Right atrium auricular region (tissue), 2 donors: ENCODE measurements around the gene AMN1. TPM values are rescaled to one million over a fixed set of nuclear protein-coding genes. Genes with fewer than 3 reads are reported as not detected.
"Not testable (repeated sequence)": the region's sequence is repeated elsewhere in the genome, so short reads cannot be mapped to it uniquely, and the experiment has no call there.

Source experiments
- DNase-seq: peaks from one replicate; pipeline ENCODE4 v3.0.0-alpha.2; 2019; ENCODE audit warnings: low spot score
- H3K27ac ChIP-seq, 2 donors: fragments of 200-600 bp; sonication (generic); 1 replicate in 1 of 2; 2 replicates in 1 of 2; pipeline ENCODE4 v1.5.1; 2016 to 2019
- H3K27me3 ChIP-seq, 2 donors: fragments of 200-600 bp; sonication (generic); one replicate each; pipeline versions ENCODE4 v1.5.1 to v1.6.0; 2017 to 2019
- H3K36me3 ChIP-seq: fragments of 200-600 bp; sonication (generic); one replicate; pipeline ENCODE4 v1.5.1; 2016
- H3K4me1 ChIP-seq, 2 donors: fragments of 200-600 bp; sonication (generic); one replicate each; pipeline versions ENCODE4 v1.5.1 to v1.6.0; 2017 to 2019
- H3K4me3 ChIP-seq, 2 donors: fragments of 200-600 bp; sonication (generic); 1 replicate in 1 of 2; 2 replicates in 1 of 2; pipeline ENCODE4 v1.5.1; 2017 to 2019; ENCODE audit warnings: mild to moderate bottlenecking in 1 of 2, moderate library complexity in 1 of 2
- H3K9me3 ChIP-seq, 2 donors: fragments of 200-600 bp; sonication (generic); one replicate each; pipeline ENCODE4 v1.5.1; 2019
- total RNA-seq, 2 donors: library from RNA; depleted of rRNA; stranded (reverse); fragments of >200 nt; gene quantifications; one replicate each; pipeline ENCODE4 v1.1.0, GENCODE V29; 2016
- TF ChIP-seq, protein P1 (sequence below), 2 donors: fragments of 200-600 bp; sonication (generic); IDR thresholded peaks; one replicate each; pipeline ENCODE4 v1.5.1; 2019; ENCODE audit warnings: antibody characterized with exemption in 2 of 2

Gene AMN1
- total RNA-seq, 2 donors from 2014 or later = 10.4 to 17.8 TPM

DNA sequence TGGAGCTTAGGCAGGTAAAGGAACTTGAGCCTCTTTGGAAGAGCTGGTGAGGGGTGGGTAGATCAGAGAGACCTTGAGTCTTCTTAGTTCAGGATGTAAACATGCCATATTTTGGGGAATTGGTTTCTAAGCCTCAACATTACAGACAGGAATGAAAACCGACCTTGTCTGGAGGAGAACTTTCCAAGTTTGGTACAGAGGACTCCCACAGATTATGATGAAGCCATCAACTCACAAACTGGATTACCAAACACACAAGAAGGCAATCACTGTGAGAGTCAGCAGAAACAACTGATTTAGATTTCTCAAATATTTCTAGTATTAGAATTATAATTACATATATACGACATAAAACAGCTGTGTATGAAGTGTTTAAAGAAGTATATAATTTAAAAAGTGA, 22.3 kb upstream of the AMN1 start:
- Histone ChIP-seq H3K9me3 (peaks cover 0 to 9% of the 10 kb centered on the region in 2 donors), H3K27ac (no peak overlapping the region), H3K4me3 (no peak overlapping the region), H3K27me3 (no peaks in the 10 kb centered on the region), H3K4me1 (peaks cover 0 to 7% of the 10 kb centered on the region in 2 donors), H3K36me3 (no peaks in the 10 kb centered on the region)
- TF ChIP-seq, protein P1, sequence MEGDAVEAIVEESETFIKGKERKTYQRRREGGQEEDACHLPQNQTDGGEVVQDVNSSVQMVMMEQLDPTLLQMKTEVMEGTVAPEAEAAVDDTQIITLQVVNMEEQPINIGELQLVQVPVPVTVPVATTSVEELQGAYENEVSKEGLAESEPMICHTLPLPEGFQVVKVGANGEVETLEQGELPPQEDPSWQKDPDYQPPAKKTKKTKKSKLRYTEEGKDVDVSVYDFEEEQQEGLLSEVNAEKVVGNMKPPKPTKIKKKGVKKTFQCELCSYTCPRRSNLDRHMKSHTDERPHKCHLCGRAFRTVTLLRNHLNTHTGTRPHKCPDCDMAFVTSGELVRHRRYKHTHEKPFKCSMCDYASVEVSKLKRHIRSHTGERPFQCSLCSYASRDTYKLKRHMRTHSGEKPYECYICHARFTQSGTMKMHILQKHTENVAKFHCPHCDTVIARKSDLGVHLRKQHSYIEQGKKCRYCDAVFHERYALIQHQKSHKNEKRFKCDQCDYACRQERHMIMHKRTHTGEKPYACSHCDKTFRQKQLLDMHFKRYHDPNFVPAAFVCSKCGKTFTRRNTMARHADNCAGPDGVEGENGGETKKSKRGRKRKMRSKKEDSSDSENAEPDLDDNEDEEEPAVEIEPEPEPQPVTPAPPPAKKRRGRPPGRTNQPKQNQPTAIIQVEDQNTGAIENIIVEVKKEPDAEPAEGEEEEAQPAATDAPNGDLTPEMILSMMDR (IDR thresholded peaks at IDR 0.05) = no peak
- no peak for DNase-seq

DNA sequence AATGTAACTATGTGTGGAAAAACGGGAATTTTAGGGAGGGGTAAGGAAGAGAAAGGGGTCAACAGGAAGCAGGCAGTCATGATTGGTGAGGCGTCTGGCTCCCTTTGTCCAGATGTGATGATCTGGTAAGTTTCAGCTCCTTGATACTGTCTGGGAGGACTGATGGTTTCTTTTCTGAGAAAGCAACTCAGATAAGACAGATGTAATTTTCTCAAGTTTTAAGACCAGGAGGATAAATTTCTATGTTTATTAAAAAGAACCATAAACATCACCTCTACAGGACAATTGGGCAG, 21.9 kb upstream of the AMN1 start:
- no peak overlapping the region for H3K4me3 ChIP-seq
- H3K36me3 ChIP-seq = no peaks in the 10 kb centered on the region
- TF ChIP-seq, protein P1 (IDR thresholded peaks at IDR 0.05) = no peak
- peaks cover 0 to 9% of the 10 kb centered on the region in 2 donors for H3K9me3 ChIP-seq
- H3K27me3 ChIP-seq = no peaks in the 10 kb centered on the region
- no peak for DNase-seq
- H3K4me1 ChIP-seq = peaks cover 0 to 7% of the 10 kb centered on the region in 2 donors
- H3K27ac ChIP-seq = no peak overlapping the region

DNA sequence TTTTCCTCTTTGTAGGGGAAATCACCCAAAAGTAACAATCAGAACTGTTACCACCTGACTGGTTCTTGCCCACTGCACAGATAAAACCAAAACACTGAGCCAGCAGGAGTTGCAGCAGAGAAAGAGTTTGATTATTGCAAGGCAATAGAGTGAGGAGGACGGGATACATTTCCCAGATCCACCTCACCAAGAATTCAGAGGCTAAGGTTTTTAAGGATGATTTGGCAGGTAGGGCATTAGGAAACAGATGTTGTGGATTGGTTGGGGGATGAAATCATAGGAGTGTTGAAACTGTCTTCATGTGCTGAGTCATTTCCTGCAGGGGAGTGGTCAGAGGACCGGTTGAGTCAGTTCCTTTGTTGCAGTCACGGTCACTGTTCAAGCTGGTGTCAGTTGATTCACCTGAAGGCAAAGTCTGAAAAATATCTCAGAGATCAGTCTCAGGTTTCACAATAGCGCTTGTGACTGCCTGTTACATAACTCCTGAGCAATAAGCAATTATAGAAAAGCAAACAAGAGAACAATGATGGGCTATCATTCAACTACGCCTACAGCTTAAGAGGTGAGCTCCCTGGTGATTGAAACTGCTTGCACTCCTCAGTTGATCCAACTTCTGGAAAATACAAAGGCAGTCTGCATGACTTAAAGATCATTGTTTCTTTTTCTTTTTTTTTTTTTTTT, 20.3 kb upstream of the AMN1 start:
- H3K4me3 ChIP-seq = no peak overlapping the region
- no peaks in the 10 kb centered on the region for H3K36me3 ChIP-seq
- peaks cover 0 to 7% of the 10 kb centered on the region in 2 donors for H3K4me1 ChIP-seq
- TF ChIP-seq, protein P1 (IDR thresholded peaks at IDR 0.05) = no peak
- H3K27me3 ChIP-seq = no peaks in the 10 kb centered on the region
- peaks cover 0 to 9% of the 10 kb centered on the region in 2 donors for H3K9me3 ChIP-seq
- peak; percentile 67 for DNase-seq
- peak overlapping the region in 1 of 2 donors; percentile 48 for H3K27ac ChIP-seq

DNA sequence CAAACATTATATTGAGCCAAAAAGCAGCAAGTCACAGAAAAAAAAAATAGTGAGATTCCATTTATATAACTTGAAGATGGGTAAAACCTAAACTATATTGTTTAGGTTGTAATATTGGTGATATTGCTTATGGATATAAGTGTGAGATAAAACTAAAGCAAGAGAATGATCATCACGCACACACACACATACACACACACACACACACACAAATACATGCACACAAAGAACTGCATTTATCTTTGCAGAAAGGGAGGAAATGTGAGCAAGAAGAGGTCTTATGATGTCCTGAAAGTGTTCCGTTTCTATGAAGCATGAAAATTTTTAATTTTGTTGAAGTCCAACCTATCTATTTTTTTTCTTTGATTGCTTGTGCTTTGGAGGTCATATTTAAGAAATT, 16.4 kb upstream of the AMN1 start:
- DNase-seq = no peak
- Histone ChIP-seq H3K27ac (no peak overlapping the region), H3K36me3 (no peaks in the 10 kb centered on the region), H3K4me3 (no peak overlapping the region), H3K4me1 (peaks cover 0 to 7% of the 10 kb centered on the region in 2 donors), H3K27me3 (no peaks in the 10 kb centered on the region), H3K9me3 (peaks cover 0 to 9% of the 10 kb centered on the region in 2 donors)
- TF ChIP-seq, protein P1 (IDR thresholded peaks at IDR 0.05) = no peak

DNA sequence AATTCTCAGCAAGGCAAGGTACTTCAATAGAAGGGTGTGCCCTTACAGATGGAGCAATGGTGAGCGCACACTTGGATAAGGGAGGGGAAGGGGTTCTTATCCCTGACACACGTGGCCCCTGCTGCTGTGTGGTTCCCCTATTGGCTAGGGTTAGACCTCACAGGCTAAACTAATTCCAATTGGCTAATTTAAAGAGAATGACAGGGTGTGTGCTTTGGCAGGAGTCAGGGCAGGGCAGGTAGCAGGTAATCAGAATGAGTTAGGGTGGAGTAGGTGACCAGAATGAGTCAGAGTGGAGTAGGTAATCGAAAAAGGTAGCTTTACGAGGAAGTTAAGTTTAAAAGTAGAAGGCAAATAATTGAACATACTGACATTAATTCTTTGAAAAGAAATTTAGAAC, 15.5 kb upstream of the AMN1 start:
- H3K9me3 ChIP-seq = not testable (repeated sequence)

DNA sequence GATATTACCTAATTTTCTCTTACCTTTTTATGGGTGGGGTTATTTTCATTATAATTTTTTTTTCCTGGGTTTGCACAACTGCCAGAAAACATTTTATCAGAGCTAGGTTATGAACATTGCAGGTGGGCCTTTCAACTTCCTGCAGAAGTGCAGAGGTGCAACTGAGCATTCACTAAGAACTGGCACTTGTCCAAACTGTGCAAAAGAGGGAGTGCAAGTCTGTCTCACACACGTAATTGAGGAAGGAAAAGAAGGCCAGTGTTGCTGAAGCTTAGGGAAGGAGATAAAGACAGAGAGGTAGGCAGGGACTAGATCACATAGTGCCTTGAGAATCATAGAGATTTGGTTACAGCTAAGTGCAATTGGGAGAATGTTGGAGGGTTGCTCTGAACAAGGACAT, 14.1 kb upstream of the AMN1 start:
- no peak for DNase-seq
- Histone ChIP-seq H3K27me3 (no peaks in the 10 kb centered on the region), H3K36me3 (no peaks in the 10 kb centered on the region), H3K27ac (no peak overlapping the region), H3K4me1 (peaks cover 0 to 7% of the 10 kb centered on the region in 2 donors), H3K9me3 (no peaks in the 10 kb centered on the region), H3K4me3 (no peak overlapping the region)
- TF ChIP-seq, protein P1 (IDR thresholded peaks at IDR 0.05) = no peak

More for the DNA sequence above, 15.5 kb upstream of the AMN1 start:
- not testable (repeated sequence) for H3K27me3 ChIP-seq, DNase-seq, H3K4me3 ChIP-seq, H3K27ac ChIP-seq, H3K36me3 ChIP-seq, H3K4me1 ChIP-seq
